HCT116 (cell line): ENCODE data around the gene SEC16A. TPM values are rescaled to one million over a fixed set of nuclear protein-coding genes. Genes with fewer than 3 reads are reported as not detected.

Experiments used
- ATAC-seq: fragments of 200-7000 bp; cut with Tn5 transposase; 2 replicates; pipeline ENCODE4 v1.9.1; 2020; ENCODE audit warnings: mild to moderate bottlenecking, moderate library complexity
- BruUV-seq: library from RNA; stranded (reverse); fragments of 400-500 nt; replicated peaks from 2 replicates; lab custom pipeline; 2021; lab: Mats Ljungman, UMichigan
- CTCF ChIA-PET: fragments of 300-600 bp; sonication (Branson Sonifier 250); formaldehyde crosslinking; loops from one replicate; lab custom pipeline; 2021; ENCODE audit warnings: antibody characterized with exemption; lab: Charles Lee
- POLR2A ChIA-PET: fragments of 300-600, 350-600 bp; sonication (Branson Sonifier 250); formaldehyde crosslinking; loops from one replicate; lab custom pipeline; 2021; ENCODE audit warnings: antibody characterized with exemption; lab: Charles Lee
- RAD21 ChIA-PET, 2 experiments: fragments of 300-600 bp; sonication (Branson Sonifier 250); formaldehyde crosslinking; loops; one replicate each; lab custom pipeline; 2023; ENCODE audit warnings: low total read pairs in 2 of 2; ENCODE audit not compliant: uncharacterized antibody in 2 of 2, unreplicated experiment in 2 of 2, low non-redundant PET in 1 of 2; lab: Charles Lee
- DNase-seq: peaks from one replicate; pipeline ENCODE4 v3.0.0-alpha.2; 2010; ENCODE audit warnings: low read depth, low spot score
- H2AFZ ChIP-seq: fragments of 200-600 bp; shearing (Covaris generic), sonication (generic); 2 replicates; pipeline ENCODE4 v1.6.1; 2017; ENCODE audit warnings: low read depth, mixed run types, mixed read lengths, antibody characterized with exemption, low read length; ENCODE audit not compliant: poor library complexity, severe bottlenecking
- H3K27ac ChIP-seq: 2 replicates; pipeline ENCODE4 v1.5.1; 2012; ENCODE audit warnings: low read depth, low read length
- H3K27me3 ChIP-seq: fragments of 200-600 bp; sonication (generic); 2 replicates; pipeline ENCODE4 v1.6.1; 2016; ENCODE audit warnings: mixed run types, low read length, mixed read lengths; ENCODE audit not compliant: insufficient read depth
- H3K36me3 ChIP-seq, 2 experiments: fragments of 200-500 bp in 1 of 2; fragments of 200-600 bp in 1 of 2; sonication (Bioruptor generic) in 1 of 2; sonication (generic) in 1 of 2; 2 replicates each; pipeline versions ENCODE4 v1.5.1 to v1.6.1; 2014 to 2016; ENCODE audit warnings: low read length in 2 of 2, inconsistent platforms in 1 of 2, mixed read lengths in 1 of 2, mixed run types in 1 of 2; ENCODE audit not compliant: insufficient read depth in 2 of 2, control insufficient read depth in 1 of 2
- H3K4me1 ChIP-seq, 2 experiments: fragments of 200-600 bp in 1 of 2; sonication (generic) in 1 of 2; 2 replicates each; pipeline versions ENCODE4 v1.5.1 to v1.6.1; 2012 to 2017; ENCODE audit warnings: low read length in 2 of 2, inconsistent platforms in 1 of 2, mild to moderate bottlenecking in 1 of 2, mixed read lengths in 1 of 2, mixed run types in 1 of 2, moderate library complexity in 1 of 2; ENCODE audit not compliant: insufficient read depth in 2 of 2, control insufficient read depth in 1 of 2
- H3K4me2 ChIP-seq: fragments of 200-600 bp; sonication (generic); 2 replicates; pipeline ENCODE4 v1.6.1; 2017; ENCODE audit warnings: mixed run types, low read length, mixed read lengths
- H3K4me3 ChIP-seq, 2 experiments: fragments of 200-600 bp in 1 of 2; sonication (generic) in 1 of 2; replicated peaks in 1 of 2; 2 replicates each; pipeline ENCODE4 v1.5.1; 2011 to 2016; ENCODE audit warnings: low read length in 2 of 2, control low read depth in 1 of 2, low read depth in 1 of 2, mild to moderate bottlenecking in 1 of 2, mixed read lengths in 1 of 2, mixed run types in 1 of 2
- H3K79me2 ChIP-seq: fragments of 200-600 bp; sonication (generic); 2 replicates; pipeline ENCODE4 v1.6.1; 2017; ENCODE audit warnings: mild to moderate bottlenecking, mixed run types, low read length, moderate library complexity, mixed read lengths; ENCODE audit not compliant: insufficient read depth
- H3K9ac ChIP-seq: fragments of 200-600 bp; sonication (generic); 2 replicates; pipeline ENCODE4 v1.6.1; 2016; ENCODE audit warnings: low read length, mixed read lengths
- H3K9me2 ChIP-seq: fragments of 200-600 bp; sonication (generic), shearing (Covaris generic); 2 replicates; pipeline ENCODE4 v1.6.1; 2017; ENCODE audit warnings: mixed run types, mild to moderate bottlenecking, moderate library complexity; ENCODE audit not compliant: insufficient read depth
- H3K9me3 ChIP-seq, 2 experiments: fragments of 200-500 bp in 1 of 2; fragments of 200-600 bp in 1 of 2; sonication (Bioruptor generic) in 1 of 2; sonication (generic) in 1 of 2; 2 replicates each; pipeline ENCODE4 v1.6.1; 2014 to 2017; ENCODE audit warnings: low read length in 2 of 2, mixed read lengths in 2 of 2, inconsistent platforms in 1 of 2, low read depth in 1 of 2, mild to moderate bottlenecking in 1 of 2, mixed run types in 1 of 2, moderate library complexity in 1 of 2; ENCODE audit not compliant: control insufficient read depth in 1 of 2, insufficient read depth in 1 of 2
- H4K20me1 ChIP-seq: fragments of 200-600 bp; sonication (generic), shearing (Covaris generic); 2 replicates; pipeline ENCODE4 v1.6.1; 2017; ENCODE audit warnings: mixed run types, mild to moderate bottlenecking, moderate library complexity; ENCODE audit not compliant: insufficient read depth
- CBX3 ChIP-seq: IDR thresholded peaks from 2 replicates; pipeline ENCODE4 v1.6.1; 2012; ENCODE audit warnings: low read depth
- CEBPB ChIP-seq: IDR thresholded peaks from 2 replicates; pipeline ENCODE4 v1.6.1; 2012; ENCODE audit warnings: low read depth
- EGR1 ChIP-seq: IDR thresholded peaks from 2 replicates; pipeline ENCODE4 v1.6.1; 2012; ENCODE audit warnings: low read depth
- EZH2 ChIP-seq: fragments of 200-600 bp; sonication (generic); IDR thresholded peaks from 2 replicates; pipeline ENCODE4 v1.6.1; 2017; ENCODE audit warnings: antibody characterized with exemption, mixed run types
- POLR2A ChIP-seq: IDR thresholded peaks from 2 replicates; pipeline ENCODE4 v1.7.0; 2011; ENCODE audit warnings: borderline replicate concordance; ENCODE audit not compliant: insufficient read depth, insufficient read length; ENCODE audit errors: extremely low read depth
- POLR2AphosphoS5 ChIP-seq: IDR thresholded peaks from 2 replicates; pipeline ENCODE4 v1.6.1; 2011; ENCODE audit warnings: mild to moderate bottlenecking, low read depth, low read length, moderate library complexity
- TCF7L2 ChIP-seq: IDR thresholded peaks from 2 replicates; pipeline ENCODE4 v1.7.0; 2011; ENCODE audit warnings: borderline replicate concordance, inconsistent platforms; ENCODE audit not compliant: insufficient read depth, insufficient read length; ENCODE audit errors: extremely low read depth
- YY1 ChIP-seq: IDR thresholded peaks from 2 replicates; pipeline ENCODE4 v1.6.1; 2011; ENCODE audit warnings: low read length, low read depth, moderate library complexity, mild to moderate bottlenecking; ENCODE audit not compliant: insufficient replicate concordance; ENCODE audit errors: extremely low read depth
- ZFX ChIP-seq: fragments of 450-650 bp; IDR thresholded peaks from 2 replicates; pipeline ENCODE4 v1.6.1; 2017
- ZNF274 ChIP-seq: fragments of 200-500 bp; sonication (Bioruptor generic); IDR thresholded peaks from 2 replicates; pipeline ENCODE4 v1.6.1; 2014; ENCODE audit warnings: mild to moderate bottlenecking, low read depth, low read length, inconsistent platforms
- intact Hi-C: fragments of 100-400 bp; cut with micrococcal nuclease; formaldehyde crosslinking; loops from 2 replicates; pipeline ENCODE4 v1.10.0; 2022
- total RNA-seq: library from RNA; stranded (reverse); gene quantifications from one replicate; pipeline ENCODE4 v1.2.1, GENCODE V29; 2021; ENCODE audit not compliant: unreplicated experiment
- TF ChIP-seq, protein P1 (sequence below): IDR thresholded peaks from 2 replicates; pipeline ENCODE4 v1.6.1; 2011; ENCODE audit warnings: mild to moderate bottlenecking, low read length, moderate library complexity; ENCODE audit not compliant: insufficient replicate concordance; ENCODE audit errors: extremely low read depth
- TF ChIP-seq, protein P2 (sequence below): IDR thresholded peaks from 2 replicates; pipeline ENCODE4 v1.6.1; 2012
- TF ChIP-seq, protein P3 (sequence below), 3 experiments: fragments of 200-600 bp in 1 of 3; sonication (generic) in 1 of 3; IDR thresholded peaks in 2 of 3; conservative IDR thresholded peaks in 1 of 3; 2 replicates each; pipeline ENCODE4 v1.5.1; 2012 to 2017; ENCODE audit warnings: low read depth in 2 of 3, low read length in 2 of 3, antibody characterized with exemption in 1 of 3, borderline replicate concordance in 1 of 3, control low read depth in 1 of 3, mild to moderate bottlenecking in 1 of 3, mixed read lengths in 1 of 3, mixed run types in 1 of 3, moderate library complexity in 1 of 3; ENCODE audit not compliant: insufficient read depth in 1 of 3

The SEC16A gene
- total RNA-seq, 1 experiment from 2014 or later: 49.8 TPM

DNA sequence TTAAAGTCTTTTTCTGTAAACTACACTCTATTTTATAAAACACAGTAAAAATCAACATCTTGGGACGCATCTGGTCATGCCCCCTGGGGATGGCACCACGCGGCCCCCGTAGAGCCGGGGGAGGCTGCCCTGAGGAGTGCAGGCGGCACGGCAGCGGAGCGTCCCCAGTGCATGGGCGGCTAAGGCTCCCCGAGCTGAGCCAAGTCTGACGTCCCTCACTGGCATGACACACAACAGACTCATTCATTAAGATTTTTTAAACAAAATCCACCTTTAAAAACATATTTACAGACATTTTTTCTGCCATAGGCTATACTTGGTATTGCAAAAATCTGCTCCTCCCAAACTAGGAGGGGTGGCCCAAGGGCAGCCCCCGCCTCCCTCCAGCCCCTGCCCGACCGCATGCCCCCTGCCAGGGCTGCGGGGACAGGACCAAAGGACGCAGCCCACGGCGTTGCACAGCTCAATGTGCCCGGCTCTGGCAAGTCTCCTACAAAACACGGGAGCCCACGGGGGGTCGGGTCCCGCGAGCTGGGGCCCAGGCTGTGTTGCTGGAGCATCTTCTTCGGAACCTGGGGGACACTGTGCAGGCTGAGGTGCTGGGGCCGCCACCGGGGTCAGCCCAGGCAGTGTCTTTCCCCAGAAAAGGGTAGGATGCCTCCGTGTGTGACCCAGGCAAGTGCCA is 11.8 kb upstream of the SEC16A start:
- H3K36me3 ChIP-seq: peaks cover 4 to 14% of the 10 kb centered on the region in 2 experiments; a peak in 3 of 4 replicates
- ChIA-PET POLR2A (no interaction called here), CTCF (no interaction called here), RAD21 (no interaction called here)
- H3K4me2 ChIP-seq: no peak overlapping the region
- TSS peak; percentile 22 for BruUV-seq
- no peak for ATAC-seq
- no peaks in the 10 kb centered on the region for H4K20me1 ChIP-seq
- no peak overlapping the region for H3K4me3 ChIP-seq
- H3K9me3 ChIP-seq: no peaks in the 10 kb centered on the region
- no peak for TF ChIP-seq ZNF274
- TF ChIP-seq, protein P1, sequence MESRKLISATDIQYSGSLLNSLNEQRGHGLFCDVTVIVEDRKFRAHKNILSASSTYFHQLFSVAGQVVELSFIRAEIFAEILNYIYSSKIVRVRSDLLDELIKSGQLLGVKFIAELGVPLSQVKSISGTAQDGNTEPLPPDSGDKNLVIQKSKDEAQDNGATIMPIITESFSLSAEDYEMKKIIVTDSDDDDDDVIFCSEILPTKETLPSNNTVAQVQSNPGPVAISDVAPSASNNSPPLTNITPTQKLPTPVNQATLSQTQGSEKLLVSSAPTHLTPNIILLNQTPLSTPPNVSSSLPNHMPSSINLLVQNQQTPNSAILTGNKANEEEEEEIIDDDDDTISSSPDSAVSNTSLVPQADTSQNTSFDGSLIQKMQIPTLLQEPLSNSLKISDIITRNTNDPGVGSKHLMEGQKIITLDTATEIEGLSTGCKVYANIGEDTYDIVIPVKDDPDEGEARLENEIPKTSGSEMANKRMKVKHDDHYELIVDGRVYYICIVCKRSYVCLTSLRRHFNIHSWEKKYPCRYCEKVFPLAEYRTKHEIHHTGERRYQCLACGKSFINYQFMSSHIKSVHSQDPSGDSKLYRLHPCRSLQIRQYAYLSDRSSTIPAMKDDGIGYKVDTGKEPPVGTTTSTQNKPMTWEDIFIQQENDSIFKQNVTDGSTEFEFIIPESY: no peak
- no peak for TF ChIP-seq POLR2A
- TF ChIP-seq, protein P2, sequence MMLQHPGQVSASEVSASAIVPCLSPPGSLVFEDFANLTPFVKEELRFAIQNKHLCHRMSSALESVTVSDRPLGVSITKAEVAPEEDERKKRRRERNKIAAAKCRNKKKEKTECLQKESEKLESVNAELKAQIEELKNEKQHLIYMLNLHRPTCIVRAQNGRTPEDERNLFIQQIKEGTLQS: no peak
- TF ChIP-seq EGR1: no peak
- TF ChIP-seq YY1: no peak
- no peak for TF ChIP-seq POLR2AphosphoS5
- TF ChIP-seq, protein P3, sequence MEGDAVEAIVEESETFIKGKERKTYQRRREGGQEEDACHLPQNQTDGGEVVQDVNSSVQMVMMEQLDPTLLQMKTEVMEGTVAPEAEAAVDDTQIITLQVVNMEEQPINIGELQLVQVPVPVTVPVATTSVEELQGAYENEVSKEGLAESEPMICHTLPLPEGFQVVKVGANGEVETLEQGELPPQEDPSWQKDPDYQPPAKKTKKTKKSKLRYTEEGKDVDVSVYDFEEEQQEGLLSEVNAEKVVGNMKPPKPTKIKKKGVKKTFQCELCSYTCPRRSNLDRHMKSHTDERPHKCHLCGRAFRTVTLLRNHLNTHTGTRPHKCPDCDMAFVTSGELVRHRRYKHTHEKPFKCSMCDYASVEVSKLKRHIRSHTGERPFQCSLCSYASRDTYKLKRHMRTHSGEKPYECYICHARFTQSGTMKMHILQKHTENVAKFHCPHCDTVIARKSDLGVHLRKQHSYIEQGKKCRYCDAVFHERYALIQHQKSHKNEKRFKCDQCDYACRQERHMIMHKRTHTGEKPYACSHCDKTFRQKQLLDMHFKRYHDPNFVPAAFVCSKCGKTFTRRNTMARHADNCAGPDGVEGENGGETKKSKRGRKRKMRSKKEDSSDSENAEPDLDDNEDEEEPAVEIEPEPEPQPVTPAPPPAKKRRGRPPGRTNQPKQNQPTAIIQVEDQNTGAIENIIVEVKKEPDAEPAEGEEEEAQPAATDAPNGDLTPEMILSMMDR (IDR thresholded peaks at IDR 0.05 in 2 of 3, conservative IDR thresholded peaks at IDR 0.05 in 1 of 3; ENCODE audit: borderline replicate concordance in 1 of 3, insufficient read depth in 1 of 3, low read depth in 2 of 3, low read length in 2 of 3): no peak
- TF ChIP-seq ZFX: no peak
- no peak for TF ChIP-seq CBX3
- no peak for TF ChIP-seq EZH2
- no peak for TF ChIP-seq CEBPB
- no peak for TF ChIP-seq TCF7L2
- intact Hi-C loops: no loop called here
- no peak overlapping the region for H3K9ac ChIP-seq
- no peaks in the 10 kb centered on the region for H3K9me2 ChIP-seq
- no peaks in the 10 kb centered on the region for H3K4me1 ChIP-seq
- no peak overlapping the region for H3K27ac ChIP-seq
- H3K27me3 ChIP-seq: no peaks in the 10 kb centered on the region
- H2AFZ ChIP-seq: no peak overlapping the region
- no peak for DNase-seq
- H3K79me2 ChIP-seq: no peaks in the 10 kb centered on the region
